GM12892 (cell line): ENCODE data around the gene PHACTR2.

Experiments used
- POLR2A ChIP-seq: IDR thresholded peaks from 2 replicates; pipeline ENCODE4 v1.6.1; 2011; ENCODE audit warnings: low read depth, low read length, control low read depth
- POLR2AphosphoS5 ChIP-seq: IDR thresholded peaks from 2 replicates; pipeline ENCODE4 v1.6.1; 2011; ENCODE audit warnings: low read depth, low read length, control low read depth
- TAF1 ChIP-seq: IDR thresholded peaks from 2 replicates; pipeline ENCODE4 v1.6.1; 2011; ENCODE audit warnings: low read depth, mild to moderate bottlenecking, control low read depth, low read length, borderline replicate concordance

DNA sequence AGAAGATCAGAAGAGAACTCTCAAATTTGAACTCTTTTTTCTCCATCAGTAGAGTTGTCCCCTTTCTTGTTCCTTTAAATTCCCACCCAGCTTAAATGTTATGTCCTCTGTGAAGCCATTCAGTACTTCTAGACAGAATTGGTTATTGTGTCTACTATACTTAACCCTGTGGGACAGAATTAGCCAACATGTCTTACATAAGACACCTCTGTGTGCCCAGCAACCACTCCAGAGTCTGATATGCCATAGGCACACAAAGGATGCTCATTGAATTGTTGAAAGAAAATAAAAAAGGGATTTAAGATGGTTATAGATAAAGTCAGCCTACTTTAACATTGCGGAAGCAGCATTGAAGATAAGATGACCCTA lies 88.4 kb downstream of the PHACTR2 start:
- TF ChIP-seq POLR2A (no peak), POLR2AphosphoS5 (no peak), TAF1 (no peak)
